ENCODE data around the gene ARHGAP25.

Gene ARHGAP25

GRCh38 chr2:68767031-68767961 lies 32.7 kb downstream of the ARHGAP25 start:
- DNase-seq (ENCODE audit: low read depth): no peak

GRCh38 chr2:68767996-68768395 lies 33.4 kb downstream of the ARHGAP25 start:
- DNase-seq (ENCODE audit: low read depth): no peak

GRCh38 chr2:68768461-68768860 lies 33.9 kb downstream of the ARHGAP25 start:
- DNase-seq (ENCODE audit: low read depth): no peak

- no peak for DNase-seq (ENCODE audit: low read depth)
Measured at GRCh38 chr2:68768951-68769350, 34.3 kb downstream of the ARHGAP25 start.

- DNase-seq (ENCODE audit: low read depth): no peak
Measured at GRCh38 chr2:68769586-68770270, 35.1 kb downstream of the ARHGAP25 start.

GRCh38 chr2:68770271-68771111 lies 35.9 kb downstream of the ARHGAP25 start:
- no peak for DNase-seq (ENCODE audit: low read depth)

GRCh38 chr2:68771211-68771751 lies 36.7 kb downstream of the ARHGAP25 start:
- DNase-seq (ENCODE audit: low read depth): no peak

- no peak for DNase-seq (ENCODE audit: low read depth)
Measured at GRCh38 chr2:68772109-68772508, 37.5 kb downstream of the ARHGAP25 start.

- no peak for DNase-seq (ENCODE audit: low read depth)
Measured at GRCh38 chr2:68774569-68775271, 40.1 kb downstream of the ARHGAP25 start.

GRCh38 chr2:68775272-68775842 lies 40.7 kb downstream of the ARHGAP25 start:
- DNase-seq (ENCODE audit: low read depth): no peak

GRCh38 chr2:68776124-68776523 lies 41.5 kb downstream of the ARHGAP25 start:
- DNase-seq (ENCODE audit: low read depth): no peak

GRCh38 chr2:68779595-68779994 lies 45.0 kb downstream of the ARHGAP25 start:
- DNase-seq (ENCODE audit: low read depth): no peak

GRCh38 chr2:68784188-68784587 lies 49.6 kb downstream of the ARHGAP25 start:
- no peak for DNase-seq (ENCODE audit: low read depth)

- DNase-seq (ENCODE audit: low read depth): no peak
Measured at GRCh38 chr2:68784915-68785314, 50.3 kb downstream of the ARHGAP25 start.

GRCh38 chr2:68787356-68787755 lies 52.7 kb downstream of the ARHGAP25 start:
- DNase-seq (ENCODE audit: low read depth): no peak

- no peak for DNase-seq (ENCODE audit: low read depth)
Measured at GRCh38 chr2:68789603-68790002, 55.0 kb downstream of the ARHGAP25 start.

GRCh38 chr2:68790600-68790999 lies 56.0 kb downstream of the ARHGAP25 start:
- DNase-seq (ENCODE audit: low read depth): no peak

- no peak for DNase-seq (ENCODE audit: low read depth)
Measured at GRCh38 chr2:68791914-68792313, 57.3 kb downstream of the ARHGAP25 start.

GRCh38 chr2:68792751-68793150 lies 58.1 kb downstream of the ARHGAP25 start:
- no peak for DNase-seq (ENCODE audit: low read depth)

- DNase-seq (ENCODE audit: low read depth): no peak
Measured at GRCh38 chr2:68796295-68796905, 61.8 kb downstream of the ARHGAP25 start.

- DNase-seq (ENCODE audit: low read depth): no peak
Measured at GRCh38 chr2:68798569-68798968, 64.0 kb downstream of the ARHGAP25 start.

All from fibroblast of gingiva (primary cell).